WTC11 (cell line): ENCODE data around the gene CDH12.

Experiments
- ATF1 ChIP-seq: sonication (generic); formaldehyde crosslinking; IDR thresholded peaks from 2 replicates; pipeline ENCODE4 v1.8.1; 2023; ENCODE audit warnings: mild to moderate bottlenecking, moderate library complexity, missing genetic modification reagents
- IRF2 ChIP-seq: sonication (generic); formaldehyde crosslinking; IDR thresholded peaks from 2 replicates; pipeline ENCODE4 v1.8.0; 2022; ENCODE audit warnings: low read depth, missing genetic modification reagents, borderline replicate concordance
- NR1H2 ChIP-seq: sonication (generic); formaldehyde crosslinking; IDR thresholded peaks from 2 replicates; pipeline ENCODE4 v1.9.0; 2021; ENCODE audit warnings: mild to moderate bottlenecking, moderate library complexity, missing genetic modification reagents
- SP1 ChIP-seq: sonication (generic); formaldehyde crosslinking; conservative IDR thresholded peaks from 2 replicates; pipeline ENCODE4 v1.8.1; 2022; ENCODE audit warnings: missing genetic modification reagents
- TF ChIP-seq, protein P1 (sequence below): fragments of 200-600 bp; IDR thresholded peaks from 2 replicates; pipeline ENCODE4 v1.8.0; 2022; ENCODE audit warnings: antibody characterized with exemption
- TF ChIP-seq, protein P2 (sequence below): sonication (generic); formaldehyde crosslinking; IDR thresholded peaks from 2 replicates; pipeline ENCODE4 v1.8.0; 2023; ENCODE audit warnings: missing genetic modification reagents, mild to moderate bottlenecking, borderline replicate concordance

DNA sequence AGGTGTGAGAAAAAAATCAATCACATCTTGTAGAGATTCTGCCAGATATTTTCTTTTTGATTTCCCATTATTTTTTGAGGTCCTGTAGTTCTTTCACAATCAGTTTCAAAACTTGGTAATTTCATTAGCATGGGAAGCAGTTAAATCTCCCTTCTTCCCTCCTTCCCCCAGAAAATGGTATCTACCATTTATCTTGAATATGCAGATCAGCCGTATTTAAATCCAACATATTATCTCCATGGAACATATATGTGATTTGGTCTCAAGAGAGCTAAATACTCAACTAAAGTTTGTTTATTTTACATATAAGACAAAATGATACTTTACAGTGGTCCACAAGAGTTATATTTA, 1034.8 kb downstream of the CDH12 start:
- TF ChIP-seq, protein P1, sequence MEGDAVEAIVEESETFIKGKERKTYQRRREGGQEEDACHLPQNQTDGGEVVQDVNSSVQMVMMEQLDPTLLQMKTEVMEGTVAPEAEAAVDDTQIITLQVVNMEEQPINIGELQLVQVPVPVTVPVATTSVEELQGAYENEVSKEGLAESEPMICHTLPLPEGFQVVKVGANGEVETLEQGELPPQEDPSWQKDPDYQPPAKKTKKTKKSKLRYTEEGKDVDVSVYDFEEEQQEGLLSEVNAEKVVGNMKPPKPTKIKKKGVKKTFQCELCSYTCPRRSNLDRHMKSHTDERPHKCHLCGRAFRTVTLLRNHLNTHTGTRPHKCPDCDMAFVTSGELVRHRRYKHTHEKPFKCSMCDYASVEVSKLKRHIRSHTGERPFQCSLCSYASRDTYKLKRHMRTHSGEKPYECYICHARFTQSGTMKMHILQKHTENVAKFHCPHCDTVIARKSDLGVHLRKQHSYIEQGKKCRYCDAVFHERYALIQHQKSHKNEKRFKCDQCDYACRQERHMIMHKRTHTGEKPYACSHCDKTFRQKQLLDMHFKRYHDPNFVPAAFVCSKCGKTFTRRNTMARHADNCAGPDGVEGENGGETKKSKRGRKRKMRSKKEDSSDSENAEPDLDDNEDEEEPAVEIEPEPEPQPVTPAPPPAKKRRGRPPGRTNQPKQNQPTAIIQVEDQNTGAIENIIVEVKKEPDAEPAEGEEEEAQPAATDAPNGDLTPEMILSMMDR, result no peak
- TF ChIP-seq, protein P2, sequence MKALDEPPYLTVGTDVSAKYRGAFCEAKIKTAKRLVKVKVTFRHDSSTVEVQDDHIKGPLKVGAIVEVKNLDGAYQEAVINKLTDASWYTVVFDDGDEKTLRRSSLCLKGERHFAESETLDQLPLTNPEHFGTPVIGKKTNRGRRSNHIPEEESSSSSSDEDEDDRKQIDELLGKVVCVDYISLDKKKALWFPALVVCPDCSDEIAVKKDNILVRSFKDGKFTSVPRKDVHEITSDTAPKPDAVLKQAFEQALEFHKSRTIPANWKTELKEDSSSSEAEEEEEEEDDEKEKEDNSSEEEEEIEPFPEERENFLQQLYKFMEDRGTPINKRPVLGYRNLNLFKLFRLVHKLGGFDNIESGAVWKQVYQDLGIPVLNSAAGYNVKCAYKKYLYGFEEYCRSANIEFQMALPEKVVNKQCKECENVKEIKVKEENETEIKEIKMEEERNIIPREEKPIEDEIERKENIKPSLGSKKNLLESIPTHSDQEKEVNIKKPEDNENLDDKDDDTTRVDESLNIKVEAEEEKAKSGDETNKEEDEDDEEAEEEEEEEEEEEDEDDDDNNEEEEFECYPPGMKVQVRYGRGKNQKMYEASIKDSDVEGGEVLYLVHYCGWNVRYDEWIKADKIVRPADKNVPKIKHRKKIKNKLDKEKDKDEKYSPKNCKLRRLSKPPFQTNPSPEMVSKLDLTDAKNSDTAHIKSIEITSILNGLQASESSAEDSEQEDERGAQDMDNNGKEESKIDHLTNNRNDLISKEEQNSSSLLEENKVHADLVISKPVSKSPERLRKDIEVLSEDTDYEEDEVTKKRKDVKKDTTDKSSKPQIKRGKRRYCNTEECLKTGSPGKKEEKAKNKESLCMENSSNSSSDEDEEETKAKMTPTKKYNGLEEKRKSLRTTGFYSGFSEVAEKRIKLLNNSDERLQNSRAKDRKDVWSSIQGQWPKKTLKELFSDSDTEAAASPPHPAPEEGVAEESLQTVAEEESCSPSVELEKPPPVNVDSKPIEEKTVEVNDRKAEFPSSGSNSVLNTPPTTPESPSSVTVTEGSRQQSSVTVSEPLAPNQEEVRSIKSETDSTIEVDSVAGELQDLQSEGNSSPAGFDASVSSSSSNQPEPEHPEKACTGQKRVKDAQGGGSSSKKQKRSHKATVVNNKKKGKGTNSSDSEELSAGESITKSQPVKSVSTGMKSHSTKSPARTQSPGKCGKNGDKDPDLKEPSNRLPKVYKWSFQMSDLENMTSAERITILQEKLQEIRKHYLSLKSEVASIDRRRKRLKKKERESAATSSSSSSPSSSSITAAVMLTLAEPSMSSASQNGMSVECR (CRISPR knock-in tag), result no peak
- TF ChIP-seq NR1H2 (CRISPR knock-in tag) (no peak), IRF2 (CRISPR knock-in tag) (no peak), SP1 (no peak), ATF1 (CRISPR knock-in tag) (no peak)
